Measurements from ENCODE around the gene FBXO38.

Gene FBXO38

DNA sequence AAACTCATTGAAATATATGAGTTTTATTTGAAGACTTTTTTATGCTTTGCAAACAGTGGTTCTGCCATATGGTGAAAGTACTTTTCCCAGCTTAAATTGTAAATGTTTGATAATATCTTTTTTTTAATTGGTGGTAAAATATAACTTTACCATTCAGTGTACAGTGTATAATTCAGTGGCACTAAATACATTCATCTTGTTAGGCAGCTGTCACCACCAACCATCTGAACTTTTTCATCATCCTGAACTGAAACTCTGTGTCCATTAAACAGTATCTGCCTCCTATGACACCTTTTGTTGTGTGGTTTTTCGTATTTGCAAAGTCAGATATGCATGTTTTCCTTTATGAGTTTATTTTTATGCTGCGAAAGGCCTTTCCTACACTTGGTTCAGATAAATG is 45.1 kb downstream of the FBXO38 start:
- Histone ChIP-seq H3K36me3 (ENCODE audit: control insufficient read depth in 2 of 2, insufficient read depth in 1 of 2, low read length in 2 of 2) (peaks cover 28 to 80% of the 10 kb centered on the region in 2 experiments), H3K9me3 (ENCODE audit: control insufficient read depth, insufficient read depth, low read depth, low read length) (no peaks in the 10 kb centered on the region), H3K4me1 (ENCODE audit: control insufficient read depth, insufficient read depth, low read length) (no peaks in the 10 kb centered on the region), H3K4me3 (ENCODE audit: low read depth, low read length) (no peak overlapping the region), H3K27ac (ENCODE audit: extremely low read depth, low read depth, low read length) (no peak overlapping the region)
- CTCF ChIA-PET: interaction anchor here (0.7 kb wide), 1 partner anchor 272 kb away, joined by 5 read pairs; no protein-coding TSS in a partner anchor
- no peak for TF ChIP-seq ZNF366 (tag by site-specific recombination; conservative IDR thresholded peaks at IDR 0.05)
- TF ChIP-seq ZNF404 (tag by site-specific recombination; IDR thresholded peaks at IDR 0.05): no peak
- TF ChIP-seq, protein P1, sequence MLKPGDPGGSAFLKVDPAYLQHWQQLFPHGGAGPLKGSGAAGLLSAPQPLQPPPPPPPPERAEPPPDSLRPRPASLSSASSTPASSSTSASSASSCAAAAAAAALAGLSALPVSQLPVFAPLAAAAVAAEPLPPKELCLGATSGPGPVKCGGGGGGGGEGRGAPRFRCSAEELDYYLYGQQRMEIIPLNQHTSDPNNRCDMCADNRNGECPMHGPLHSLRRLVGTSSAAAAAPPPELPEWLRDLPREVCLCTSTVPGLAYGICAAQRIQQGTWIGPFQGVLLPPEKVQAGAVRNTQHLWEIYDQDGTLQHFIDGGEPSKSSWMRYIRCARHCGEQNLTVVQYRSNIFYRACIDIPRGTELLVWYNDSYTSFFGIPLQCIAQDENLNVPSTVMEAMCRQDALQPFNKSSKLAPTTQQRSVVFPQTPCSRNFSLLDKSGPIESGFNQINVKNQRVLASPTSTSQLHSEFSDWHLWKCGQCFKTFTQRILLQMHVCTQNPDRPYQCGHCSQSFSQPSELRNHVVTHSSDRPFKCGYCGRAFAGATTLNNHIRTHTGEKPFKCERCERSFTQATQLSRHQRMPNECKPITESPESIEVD (tag by site-specific recombination; IDR thresholded peaks at IDR 0.05): no peak
- TF ChIP-seq, protein P2, sequence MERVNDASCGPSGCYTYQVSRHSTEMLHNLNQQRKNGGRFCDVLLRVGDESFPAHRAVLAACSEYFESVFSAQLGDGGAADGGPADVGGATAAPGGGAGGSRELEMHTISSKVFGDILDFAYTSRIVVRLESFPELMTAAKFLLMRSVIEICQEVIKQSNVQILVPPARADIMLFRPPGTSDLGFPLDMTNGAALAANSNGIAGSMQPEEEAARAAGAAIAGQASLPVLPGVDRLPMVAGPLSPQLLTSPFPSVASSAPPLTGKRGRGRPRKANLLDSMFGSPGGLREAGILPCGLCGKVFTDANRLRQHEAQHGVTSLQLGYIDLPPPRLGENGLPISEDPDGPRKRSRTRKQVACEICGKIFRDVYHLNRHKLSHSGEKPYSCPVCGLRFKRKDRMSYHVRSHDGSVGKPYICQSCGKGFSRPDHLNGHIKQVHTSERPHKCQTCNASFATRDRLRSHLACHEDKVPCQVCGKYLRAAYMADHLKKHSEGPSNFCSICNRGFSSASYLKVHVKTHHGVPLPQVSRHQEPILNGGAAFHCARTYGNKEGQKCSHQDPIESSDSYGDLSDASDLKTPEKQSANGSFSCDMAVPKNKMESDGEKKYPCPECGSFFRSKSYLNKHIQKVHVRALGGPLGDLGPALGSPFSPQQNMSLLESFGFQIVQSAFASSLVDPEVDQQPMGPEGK (tag by site-specific recombination; IDR thresholded peaks at IDR 0.05): no peak
- TF ChIP-seq ZNF302 (tag by site-specific recombination; IDR thresholded peaks at IDR 0.05; ENCODE audit: low read depth): no peak
- TF ChIP-seq SP7 (tag by site-specific recombination; IDR thresholded peaks at IDR 0.05): no peak
- TF ChIP-seq ZNF221 (tag by site-specific recombination; IDR thresholded peaks at IDR 0.05; ENCODE audit: borderline replicate concordance): no peak
- POLR2A ChIA-PET: no interaction called here

DNA sequence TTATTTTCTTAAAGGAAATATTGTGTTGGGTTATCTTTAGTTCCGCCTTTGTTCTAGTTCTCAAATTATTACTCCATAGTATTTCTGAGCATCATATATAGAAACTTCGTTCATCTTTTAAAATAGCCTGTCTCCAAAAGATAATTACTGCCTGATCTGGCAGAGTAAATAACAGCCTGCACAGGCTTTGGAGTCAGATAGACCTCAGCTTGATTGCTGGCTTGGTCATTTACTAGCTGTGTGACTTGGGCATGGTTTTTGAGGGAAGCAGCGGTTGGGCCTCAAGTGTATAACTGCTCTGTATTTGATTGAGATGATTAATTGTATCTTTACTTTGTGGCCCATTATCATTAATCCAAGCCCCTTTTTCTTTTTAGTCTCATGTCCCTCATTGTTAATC is 50.1 kb downstream of the FBXO38 start:
- POLR2A ChIA-PET: no interaction called here
- Histone ChIP-seq H3K4me3 (ENCODE audit: low read depth, low read length) (no peak overlapping the region), H3K4me1 (ENCODE audit: control insufficient read depth, insufficient read depth, low read length) (no peaks in the 10 kb centered on the region), H3K9me3 (ENCODE audit: control insufficient read depth, insufficient read depth, low read depth, low read length) (no peaks in the 10 kb centered on the region), H3K36me3 (ENCODE audit: control insufficient read depth in 2 of 2, insufficient read depth in 1 of 2, low read length in 2 of 2) (peaks cover 19 to 72% of the 10 kb centered on the region in 2 experiments), H3K27ac (ENCODE audit: extremely low read depth, low read depth, low read length) (no peak overlapping the region)
- TF ChIP-seq ZNF626 (tag by site-specific recombination; IDR thresholded peaks at IDR 0.05) (no peak), ZNF394 (tag by site-specific recombination; IDR thresholded peaks at IDR 0.05; ENCODE audit: borderline replicate concordance) (no peak), GLIS1 (tag by site-specific recombination; IDR thresholded peaks at IDR 0.05) (no peak), SP3 (tag by site-specific recombination; IDR thresholded peaks at IDR 0.05) (no peak), GLIS2 (tag by site-specific recombination; IDR thresholded peaks at IDR 0.05) (no peak), EGR2 (tag by site-specific recombination; IDR thresholded peaks at IDR 0.05; ENCODE audit: low read depth) (no peak), ZNF174 (tag by site-specific recombination; IDR thresholded peaks at IDR 0.05) (no peak), ZIC2 (tag by site-specific recombination; IDR thresholded peaks at IDR 0.05) (no peak), ZNF747 (tag by site-specific recombination; IDR thresholded peaks at IDR 0.05) (no peak)
- TF ChIP-seq, protein P3, sequence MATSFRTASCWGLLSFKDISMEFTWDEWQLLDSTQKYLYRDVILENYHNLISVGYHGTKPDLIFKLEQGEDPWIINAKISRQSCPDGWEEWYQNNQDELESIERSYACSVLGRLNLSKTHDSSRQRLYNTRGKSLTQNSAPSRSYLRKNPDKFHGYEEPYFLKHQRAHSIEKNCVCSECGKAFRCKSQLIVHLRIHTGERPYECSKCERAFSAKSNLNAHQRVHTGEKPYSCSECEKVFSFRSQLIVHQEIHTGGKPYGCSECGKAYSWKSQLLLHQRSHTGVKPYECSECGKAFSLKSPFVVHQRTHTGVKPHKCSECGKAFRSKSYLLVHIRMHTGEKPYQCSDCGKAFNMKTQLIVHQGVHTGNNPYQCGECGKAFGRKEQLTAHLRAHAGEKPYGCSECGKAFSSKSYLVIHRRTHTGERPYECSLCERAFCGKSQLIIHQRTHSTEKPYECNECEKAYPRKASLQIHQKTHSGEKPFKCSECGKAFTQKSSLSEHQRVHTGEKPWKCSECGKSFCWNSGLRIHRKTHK (tag by site-specific recombination; IDR thresholded peaks at IDR 0.05): no peak
- TF ChIP-seq, protein P4, sequence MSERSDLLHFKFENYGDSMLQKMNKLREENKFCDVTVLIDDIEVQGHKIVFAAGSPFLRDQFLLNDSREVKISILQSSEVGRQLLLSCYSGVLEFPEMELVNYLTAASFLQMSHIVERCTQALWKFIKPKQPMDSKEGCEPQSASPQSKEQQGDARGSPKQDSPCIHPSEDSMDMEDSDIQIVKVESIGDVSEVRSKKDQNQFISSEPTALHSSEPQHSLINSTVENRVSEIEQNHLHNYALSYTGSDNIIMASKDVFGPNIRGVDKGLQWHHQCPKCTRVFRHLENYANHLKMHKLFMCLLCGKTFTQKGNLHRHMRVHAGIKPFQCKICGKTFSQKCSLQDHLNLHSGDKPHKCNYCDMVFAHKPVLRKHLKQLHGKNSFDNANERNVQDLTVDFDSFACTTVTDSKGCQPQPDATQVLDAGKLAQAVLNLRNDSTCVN (tag by site-specific recombination; optimal IDR thresholded peaks at IDR 0.05): no peak
- TF ChIP-seq, protein P5, sequence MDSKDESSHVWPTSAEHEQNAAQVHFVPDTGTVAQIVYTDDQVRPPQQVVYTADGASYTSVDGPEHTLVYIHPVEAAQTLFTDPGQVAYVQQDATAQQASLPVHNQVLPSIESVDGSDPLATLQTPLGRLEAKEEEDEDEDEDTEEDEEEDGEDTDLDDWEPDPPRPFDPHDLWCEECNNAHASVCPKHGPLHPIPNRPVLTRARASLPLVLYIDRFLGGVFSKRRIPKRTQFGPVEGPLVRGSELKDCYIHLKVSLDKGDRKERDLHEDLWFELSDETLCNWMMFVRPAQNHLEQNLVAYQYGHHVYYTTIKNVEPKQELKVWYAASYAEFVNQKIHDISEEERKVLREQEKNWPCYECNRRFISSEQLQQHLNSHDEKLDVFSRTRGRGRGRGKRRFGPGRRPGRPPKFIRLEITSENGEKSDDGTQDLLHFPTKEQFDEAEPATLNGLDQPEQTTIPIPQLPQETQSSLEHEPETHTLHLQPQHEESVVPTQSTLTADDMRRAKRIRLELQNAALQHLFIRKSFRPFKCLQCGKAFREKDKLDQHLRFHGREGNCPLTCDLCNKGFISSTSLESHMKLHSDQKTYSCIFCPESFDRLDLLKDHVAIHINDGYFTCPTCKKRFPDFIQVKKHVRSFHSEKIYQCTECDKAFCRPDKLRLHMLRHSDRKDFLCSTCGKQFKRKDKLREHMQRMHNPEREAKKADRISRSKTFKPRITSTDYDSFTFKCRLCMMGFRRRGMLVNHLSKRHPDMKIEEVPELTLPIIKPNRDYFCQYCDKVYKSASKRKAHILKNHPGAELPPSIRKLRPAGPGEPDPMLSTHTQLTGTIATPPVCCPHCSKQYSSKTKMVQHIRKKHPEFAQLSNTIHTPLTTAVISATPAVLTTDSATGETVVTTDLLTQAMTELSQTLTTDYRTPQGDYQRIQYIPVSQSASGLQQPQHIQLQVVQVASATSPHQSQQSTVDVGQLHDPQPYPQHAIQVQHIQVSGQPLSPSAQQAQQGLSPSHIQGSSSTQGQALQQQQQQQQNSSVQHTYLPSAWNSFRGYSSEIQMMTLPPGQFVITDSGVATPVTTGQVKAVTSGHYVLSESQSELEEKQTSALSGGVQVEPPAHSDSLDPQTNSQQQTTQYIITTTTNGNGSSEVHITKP (tag by site-specific recombination; IDR thresholded peaks at IDR 0.05): no peak
- CTCF ChIA-PET: no interaction called here
